ENCODE measurements around the gene FASN. TPM values are rescaled to one million over a fixed set of nuclear protein-coding genes. Genes with fewer than 3 reads are reported as not detected.

FASN gene
- total and polyA plus RNA-seq, 2 donors = 12.3 to 19.0 TPM

GRCh38 chr17:82058230-82058854, 39.7 kb downstream of the FASN start:
- H3K9me3 ChIP-seq (ENCODE audit: control insufficient read depth in 2 of 2, insufficient read depth in 1 of 2, low read length in 1 of 2) = no peaks in the 10 kb centered on the region
- H3K4me1 ChIP-seq (ENCODE audit: control insufficient read depth in 2 of 2, insufficient read depth in 2 of 2, low read length in 2 of 2) = peaks cover 0 to 2% of the 10 kb centered on the region in 2 donors
- H3K36me3 ChIP-seq (ENCODE audit: control insufficient read depth in 2 of 2, insufficient read depth in 2 of 2, low read length in 1 of 2) = peaks cover 94 to 99% of the 10 kb centered on the region in 2 donors
- no peaks in the 10 kb centered on the region for H3K27me3 ChIP-seq (ENCODE audit: control insufficient read depth in 2 of 2, insufficient read depth in 1 of 2, low read length in 1 of 2)
- no peak overlapping the region for H3K27ac ChIP-seq (ENCODE audit: low read depth in 1 of 2, low read length in 1 of 2)
- H3K4me3 ChIP-seq (ENCODE audit: low read length in 2 of 2) = no peak overlapping the region
- WGBS = 94% methylated on average over 17 of the region's 17 CpGs
- no peak for DNase-seq (ENCODE audit: low read depth in 6 of 9, low spot score in 9 of 9)

DNA sequence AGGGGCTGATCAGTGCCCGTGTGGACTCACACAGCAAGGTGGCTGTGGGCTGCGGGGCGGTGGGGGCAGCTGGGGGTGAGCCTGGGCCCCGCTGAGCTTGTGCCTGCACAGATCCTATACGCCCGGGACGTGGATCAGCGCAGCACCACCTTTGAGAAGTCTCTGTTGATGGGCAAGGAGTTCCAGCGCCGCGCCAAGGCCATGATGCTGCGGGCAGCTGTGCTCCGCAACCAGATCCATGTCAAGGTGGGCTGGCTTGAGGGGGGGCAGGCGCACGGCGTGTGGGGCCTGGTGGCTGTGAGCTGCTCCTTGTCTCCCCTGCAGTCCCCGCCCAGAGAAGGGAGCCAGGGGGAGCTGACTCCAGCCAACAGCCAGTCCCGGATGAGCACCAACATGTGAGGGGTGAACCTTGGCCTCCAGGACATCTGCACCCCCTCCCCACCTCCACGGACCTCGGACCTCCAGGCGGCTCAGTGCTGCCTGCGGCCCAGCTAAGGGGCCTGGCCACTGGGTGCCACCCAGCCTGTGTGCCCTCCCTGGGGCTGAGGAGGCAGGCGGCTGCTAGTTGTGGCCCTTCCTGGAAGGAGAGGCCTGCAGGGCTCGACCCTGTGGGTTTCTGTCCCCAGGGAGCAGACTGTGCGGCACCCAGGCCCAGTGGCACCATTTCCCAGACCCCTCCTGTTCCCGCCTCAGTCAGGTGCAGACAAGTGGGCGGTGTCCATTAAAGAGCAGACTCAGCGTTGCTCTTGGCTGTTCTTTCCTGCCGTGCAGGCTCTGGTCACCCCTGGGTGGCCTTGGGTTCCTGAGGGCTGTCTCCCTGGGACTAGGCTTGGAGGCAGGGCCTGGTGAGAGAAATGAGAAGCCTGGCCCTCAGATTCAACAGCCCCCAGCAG, 41.1 kb downstream of the FASN start:
- H3K27ac ChIP-seq (ENCODE audit: low read depth in 1 of 2, low read length in 1 of 2) = no peak overlapping the region
- no peaks in the 10 kb centered on the region for H3K27me3 ChIP-seq (ENCODE audit: control insufficient read depth in 2 of 2, insufficient read depth in 1 of 2, low read length in 1 of 2)
- H3K9me3 ChIP-seq (ENCODE audit: control insufficient read depth in 2 of 2, insufficient read depth in 1 of 2, low read length in 1 of 2) = no peaks in the 10 kb centered on the region
- peaks cover 10 to 14% of the 10 kb centered on the region in 2 donors for H3K4me1 ChIP-seq (ENCODE audit: control insufficient read depth in 2 of 2, insufficient read depth in 2 of 2, low read length in 2 of 2)
- no peak for DNase-seq (ENCODE audit: low read depth in 6 of 9, low spot score in 9 of 9)
- no peak overlapping the region for H3K4me3 ChIP-seq (ENCODE audit: low read length in 2 of 2)
- 96% methylated on average over 29 of the region's 29 CpGs for WGBS
- H3K36me3 ChIP-seq (ENCODE audit: control insufficient read depth in 2 of 2, insufficient read depth in 2 of 2, low read length in 1 of 2) = peaks cover 81 to 86% of the 10 kb centered on the region in 2 donors

DNA sequence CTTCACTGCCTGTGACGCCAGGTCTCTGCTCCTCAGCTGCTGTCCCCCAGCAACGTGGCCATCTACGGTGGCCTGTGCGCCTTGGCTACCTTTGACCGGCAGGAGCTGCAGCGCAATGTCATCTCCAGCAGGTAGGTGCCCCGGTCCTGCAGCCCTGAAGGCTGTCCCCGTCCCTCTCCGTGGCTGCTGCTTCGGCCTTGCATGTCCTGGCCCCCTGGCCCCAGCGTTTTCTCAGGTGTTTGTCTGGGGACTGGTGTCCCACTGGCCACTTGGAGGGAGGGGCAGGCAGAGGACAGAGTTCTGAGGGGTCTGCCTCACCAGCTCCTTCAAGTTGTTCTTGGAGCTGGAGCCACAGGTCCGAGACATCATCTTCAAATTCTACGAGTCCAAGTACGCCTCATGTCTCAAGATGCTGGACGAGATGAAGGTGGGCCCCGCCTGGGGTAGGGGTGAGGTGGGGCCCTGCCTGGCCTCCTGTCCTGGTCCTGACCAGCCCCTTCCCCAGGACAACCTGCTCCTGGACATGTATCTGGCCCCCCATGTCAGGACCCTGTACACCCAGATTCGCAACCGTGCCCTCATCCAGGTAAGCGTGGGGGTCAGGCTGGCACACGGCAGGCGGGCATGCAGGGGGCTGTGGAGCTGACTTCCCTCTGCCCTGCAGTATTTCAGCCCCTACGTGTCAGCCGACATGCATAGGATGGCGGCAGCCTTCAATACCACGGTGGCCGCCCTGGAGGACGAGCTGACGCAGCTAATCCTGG, 41.9 kb downstream of the FASN start:
- Histone ChIP-seq H3K9me3 (ENCODE audit: control insufficient read depth in 2 of 2, insufficient read depth in 1 of 2, low read length in 1 of 2) (no peaks in the 10 kb centered on the region), H3K27me3 (ENCODE audit: control insufficient read depth in 2 of 2, insufficient read depth in 1 of 2, low read length in 1 of 2) (no peaks in the 10 kb centered on the region), H3K36me3 (ENCODE audit: control insufficient read depth in 2 of 2, insufficient read depth in 2 of 2, low read length in 1 of 2) (peaks cover 74 to 79% of the 10 kb centered on the region in 2 donors), H3K27ac (ENCODE audit: low read depth in 1 of 2, low read length in 1 of 2) (no peak overlapping the region), H3K4me3 (ENCODE audit: low read length in 2 of 2) (no peak overlapping the region), H3K4me1 (ENCODE audit: control insufficient read depth in 2 of 2, insufficient read depth in 2 of 2, low read length in 2 of 2) (peaks cover 11 to 14% of the 10 kb centered on the region in 2 donors)
- WGBS = 97% methylated on average over 28 of the region's 28 CpGs
- DNase-seq (ENCODE audit: low read depth in 6 of 9, low spot score in 9 of 9) = no peak

DNA sequence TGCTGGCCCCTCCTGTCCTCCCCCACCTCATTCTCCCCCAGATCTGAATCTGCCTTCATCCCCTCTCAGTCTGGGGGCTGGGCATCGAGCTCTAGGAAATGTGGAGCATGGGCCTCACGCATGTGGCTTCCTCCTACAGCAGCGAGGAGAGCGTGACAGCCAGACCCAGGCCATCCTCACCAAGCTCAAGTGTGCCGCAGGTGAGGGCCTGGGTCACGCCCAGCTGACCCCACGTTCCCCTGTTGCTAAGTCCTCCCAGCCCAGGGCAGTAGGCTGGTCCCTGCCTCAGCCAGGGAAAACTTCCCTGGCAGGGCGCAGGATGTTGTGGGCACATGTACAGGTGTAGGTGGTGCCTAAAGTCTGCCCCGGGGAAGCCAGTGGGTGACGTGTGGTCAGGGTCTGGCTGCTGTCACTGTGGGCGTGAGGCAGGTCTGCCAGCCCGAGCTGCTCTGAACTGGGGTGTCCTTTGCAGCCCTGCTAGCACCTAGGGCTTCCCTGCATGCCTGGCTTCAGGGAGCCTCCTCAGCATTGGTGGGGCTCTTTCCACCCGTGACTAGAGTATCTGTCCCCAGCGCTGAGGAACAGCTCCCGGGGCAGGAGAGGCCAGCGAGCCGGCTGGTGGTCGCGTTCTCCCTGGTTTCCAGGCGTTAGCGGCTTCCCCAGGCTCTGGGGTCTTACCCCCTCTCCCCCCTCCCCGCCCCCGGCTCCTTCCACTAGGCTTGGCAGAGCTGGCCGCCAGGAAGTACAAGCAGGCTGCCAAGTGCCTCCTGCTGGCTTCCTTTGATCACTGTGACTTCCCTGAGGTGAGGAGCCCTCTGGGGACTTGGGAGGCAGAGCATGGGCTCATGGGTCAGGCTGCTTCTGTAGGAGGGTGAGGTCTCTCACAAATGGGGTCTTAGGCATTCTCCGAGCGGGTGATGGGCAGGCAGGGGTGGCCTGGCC, 42.7 kb downstream of the FASN start:
- no peak overlapping the region for H3K27ac ChIP-seq (ENCODE audit: low read depth in 1 of 2, low read length in 1 of 2)
- peaks cover 16 to 22% of the 10 kb centered on the region in 2 donors for H3K4me1 ChIP-seq (ENCODE audit: control insufficient read depth in 2 of 2, insufficient read depth in 2 of 2, low read length in 2 of 2)
- peaks cover 66 to 70% of the 10 kb centered on the region in 2 donors for H3K36me3 ChIP-seq (ENCODE audit: control insufficient read depth in 2 of 2, insufficient read depth in 2 of 2, low read length in 1 of 2)
- H3K27me3 ChIP-seq (ENCODE audit: control insufficient read depth in 2 of 2, insufficient read depth in 1 of 2, low read length in 1 of 2) = no peaks in the 10 kb centered on the region
- 95% methylated on average over 26 of the region's 26 CpGs for WGBS
- H3K9me3 ChIP-seq (ENCODE audit: control insufficient read depth in 2 of 2, insufficient read depth in 1 of 2, low read length in 1 of 2) = no peaks in the 10 kb centered on the region
- no peak overlapping the region for H3K4me3 ChIP-seq (ENCODE audit: low read length in 2 of 2)
- DNase-seq (ENCODE audit: low read depth in 6 of 9, low spot score in 9 of 9) = no peak

DNA sequence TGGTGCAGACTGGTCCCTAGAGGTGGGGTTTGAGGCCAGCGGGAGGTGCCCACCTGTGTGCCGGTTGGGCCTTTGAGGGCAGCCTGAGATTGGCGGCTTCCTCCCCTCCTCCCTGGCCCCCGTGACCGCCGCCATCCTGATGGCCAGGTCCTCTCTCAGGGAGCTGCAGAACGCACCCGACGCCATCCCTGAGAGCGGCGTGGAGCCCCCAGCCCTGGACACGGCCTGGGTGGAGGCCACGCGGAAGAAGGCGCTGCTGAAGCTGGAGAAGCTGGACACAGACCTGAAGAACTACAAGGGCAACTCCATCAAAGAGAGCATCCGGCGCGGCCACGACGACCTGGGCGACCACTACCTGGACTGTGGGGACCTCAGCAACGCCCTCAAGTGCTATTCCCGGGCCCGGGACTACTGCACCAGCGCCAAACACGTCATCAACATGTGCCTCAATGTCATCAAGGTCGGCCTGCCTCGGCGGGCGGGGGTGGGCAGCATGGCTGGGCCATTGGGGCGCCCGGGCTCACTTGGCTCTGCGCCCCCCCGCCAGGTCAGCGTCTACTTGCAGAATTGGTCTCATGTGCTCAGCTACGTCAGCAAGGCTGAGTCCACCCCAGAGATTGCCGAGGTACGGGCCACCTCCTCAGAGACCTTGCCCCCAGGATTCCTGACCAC, 43.5 kb downstream of the FASN start:
- Histone ChIP-seq H3K4me1 (ENCODE audit: control insufficient read depth in 2 of 2, insufficient read depth in 2 of 2, low read length in 2 of 2) (peaks cover 16 to 22% of the 10 kb centered on the region in 2 donors), H3K4me3 (ENCODE audit: low read length in 2 of 2) (no peak overlapping the region), H3K27me3 (ENCODE audit: control insufficient read depth in 2 of 2, insufficient read depth in 1 of 2, low read length in 1 of 2) (no peaks in the 10 kb centered on the region), H3K27ac (ENCODE audit: low read depth in 1 of 2, low read length in 1 of 2) (no peak overlapping the region), H3K9me3 (ENCODE audit: control insufficient read depth in 2 of 2, insufficient read depth in 1 of 2, low read length in 1 of 2) (no peaks in the 10 kb centered on the region), H3K36me3 (ENCODE audit: control insufficient read depth in 2 of 2, insufficient read depth in 2 of 2, low read length in 1 of 2) (peaks cover 61 to 67% of the 10 kb centered on the region in 2 donors)
- WGBS = 98% methylated on average over 38 of the region's 38 CpGs
- DNase-seq (ENCODE audit: low read depth in 6 of 9, low spot score in 9 of 9) = no peak

DNA sequence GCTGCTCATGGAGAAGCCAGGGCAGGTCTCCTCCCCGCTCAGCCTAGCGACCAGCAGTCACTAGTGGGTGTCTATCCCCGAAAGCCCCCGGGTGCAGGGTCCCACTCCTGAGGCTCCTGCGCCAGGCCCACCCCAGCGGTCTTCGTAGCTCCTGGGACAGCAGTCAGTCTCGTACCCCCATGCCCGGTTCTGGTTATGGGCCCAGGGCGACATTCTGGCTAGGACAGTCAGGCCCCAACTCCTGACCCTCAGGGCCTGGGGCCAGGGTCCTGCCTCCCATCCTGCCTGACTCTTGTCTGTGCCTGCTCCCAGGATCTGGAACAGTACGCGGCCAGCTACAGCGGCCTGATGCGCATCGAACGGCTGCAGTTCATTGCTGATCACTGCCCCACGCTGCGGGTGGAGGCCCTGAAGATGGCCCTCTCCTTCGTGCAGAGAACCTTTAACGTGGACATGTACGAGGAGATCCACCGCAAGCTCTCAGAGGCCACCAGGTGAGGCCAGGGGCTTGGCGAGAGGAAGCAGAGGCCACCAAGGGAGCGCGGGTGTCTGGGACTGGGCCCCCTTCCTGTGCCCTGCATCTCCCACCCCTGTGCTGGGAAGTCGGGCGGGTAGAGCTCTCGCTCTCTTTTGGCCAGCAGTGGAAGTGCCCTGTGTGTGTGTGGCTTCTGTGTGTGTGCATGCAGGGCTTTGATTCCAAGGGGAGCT, 44.3 kb downstream of the FASN start:
- DNase-seq (ENCODE audit: low read depth in 6 of 9, low spot score in 9 of 9) = no peak
- Histone ChIP-seq H3K36me3 (ENCODE audit: control insufficient read depth in 2 of 2, insufficient read depth in 2 of 2, low read length in 1 of 2) (peaks cover 57 to 61% of the 10 kb centered on the region in 2 donors), H3K27me3 (ENCODE audit: control insufficient read depth in 2 of 2, insufficient read depth in 1 of 2, low read length in 1 of 2) (no peaks in the 10 kb centered on the region), H3K27ac (ENCODE audit: low read depth in 1 of 2, low read length in 1 of 2) (no peak overlapping the region), H3K4me3 (ENCODE audit: low read length in 2 of 2) (no peak overlapping the region), H3K9me3 (ENCODE audit: control insufficient read depth in 2 of 2, insufficient read depth in 1 of 2, low read length in 1 of 2) (no peaks in the 10 kb centered on the region), H3K4me1 (ENCODE audit: control insufficient read depth in 2 of 2, insufficient read depth in 2 of 2, low read length in 2 of 2) (peaks cover 16 to 22% of the 10 kb centered on the region in 2 donors)
- 98% methylated on average over 28 of the region's 28 CpGs for WGBS

- DNase-seq (ENCODE audit: low read depth in 6 of 9, low spot score in 9 of 9) = no peak
- Histone ChIP-seq H3K4me3 (ENCODE audit: low read length in 2 of 2) (no peak overlapping the region), H3K36me3 (ENCODE audit: control insufficient read depth in 2 of 2, insufficient read depth in 2 of 2, low read length in 1 of 2) (peaks cover 53 to 61% of the 10 kb centered on the region in 2 donors), H3K27me3 (ENCODE audit: control insufficient read depth in 2 of 2, insufficient read depth in 1 of 2, low read length in 1 of 2) (no peaks in the 10 kb centered on the region), H3K4me1 (ENCODE audit: control insufficient read depth in 2 of 2, insufficient read depth in 2 of 2, low read length in 2 of 2) (peaks cover 16 to 22% of the 10 kb centered on the region in 2 donors), H3K27ac (ENCODE audit: low read depth in 1 of 2, low read length in 1 of 2) (no peak overlapping the region), H3K9me3 (ENCODE audit: control insufficient read depth in 2 of 2, insufficient read depth in 1 of 2, low read length in 1 of 2) (no peaks in the 10 kb centered on the region)
- 97% methylated on average over 19 of the region's 19 CpGs for WGBS
These were observed 44.9 kb downstream of the FASN start for GRCh38 chr17:82053130-82053529.

Measured in thymus (tissue), 11 donors.